Neural crest cell (in vitro differentiated cells): ENCODE data around the gene ARG1. TPM values are rescaled to one million over a fixed set of nuclear protein-coding genes. Genes with fewer than 3 reads are reported as not detected.

ENCODE experiments used
- DNase-seq: peaks from one replicate; pipeline ENCODE4 v3.0.0; 2021; ENCODE audit warnings: low read depth, mixed read lengths, low spot score
- H3K27ac Mint-ChIP-seq: one replicate; pipeline ENCODE4 v1.8.0; 2021; ENCODE audit warnings: mild to moderate bottlenecking, mixed read lengths; ENCODE audit not compliant: unreplicated experiment
- H3K27me3 Mint-ChIP-seq: 2 replicates; pipeline ENCODE4 v1.8.0; 2021; ENCODE audit warnings: low read depth, mild to moderate bottlenecking, mixed read lengths
- H3K36me3 Mint-ChIP-seq: 2 replicates; pipeline ENCODE4 v1.8.0; 2021; ENCODE audit warnings: low read depth, mild to moderate bottlenecking, mixed read lengths
- H3K4me1 Mint-ChIP-seq: 2 replicates; pipeline ENCODE4 v1.8.0; 2021; ENCODE audit warnings: mixed read lengths
- H3K4me3 Mint-ChIP-seq: one replicate; pipeline ENCODE4 v1.8.0; 2021; ENCODE audit warnings: mild to moderate bottlenecking, mixed read lengths
- H3K9me3 Mint-ChIP-seq: 2 replicates; pipeline ENCODE4 v1.8.0; 2021; ENCODE audit warnings: mixed read lengths
- total RNA-seq: library from RNA; stranded (reverse); gene quantifications from 2 replicates; pipeline ENCODE4 v1.2.1, GENCODE V29; 2021
- TF ChIP-seq, protein P1 (sequence below): fragments of 200-600 bp; sonication (generic); conservative IDR thresholded peaks from 2 replicates; pipeline ENCODE4 v1.5.0; 2021; ENCODE audit warnings: antibody characterized with exemption, mild to moderate bottlenecking

Gene ARG1
- total RNA-seq, 1 donor from 2014 or later = not detected

DNA sequence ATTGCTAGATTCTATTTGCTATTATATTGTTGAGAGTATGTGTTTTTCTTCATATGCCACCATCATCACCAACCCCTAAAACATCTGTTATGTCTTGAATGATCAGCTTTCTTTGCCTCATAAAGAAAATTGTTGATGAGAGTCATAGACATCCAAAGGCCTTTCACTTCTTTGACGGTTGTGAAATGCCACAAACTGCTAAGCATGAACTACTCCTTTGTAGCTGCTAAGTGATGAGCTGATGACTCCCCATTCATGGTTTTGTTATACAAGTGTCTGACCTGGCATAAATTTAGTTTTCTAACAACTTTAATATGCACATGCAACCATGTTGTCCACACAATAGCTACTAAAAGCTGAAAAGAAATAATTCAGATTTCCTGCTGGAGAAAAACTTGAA lies 55.7 kb downstream of the ARG1 start:
- H3K36me3 Mint-ChIP-seq = no peaks in the 10 kb centered on the region
- no peak for DNase-seq
- H3K4me3 Mint-ChIP-seq = peak overlapping the region; percentile 94
- no peaks in the 10 kb centered on the region for H3K9me3 Mint-ChIP-seq
- TF ChIP-seq, protein P1, sequence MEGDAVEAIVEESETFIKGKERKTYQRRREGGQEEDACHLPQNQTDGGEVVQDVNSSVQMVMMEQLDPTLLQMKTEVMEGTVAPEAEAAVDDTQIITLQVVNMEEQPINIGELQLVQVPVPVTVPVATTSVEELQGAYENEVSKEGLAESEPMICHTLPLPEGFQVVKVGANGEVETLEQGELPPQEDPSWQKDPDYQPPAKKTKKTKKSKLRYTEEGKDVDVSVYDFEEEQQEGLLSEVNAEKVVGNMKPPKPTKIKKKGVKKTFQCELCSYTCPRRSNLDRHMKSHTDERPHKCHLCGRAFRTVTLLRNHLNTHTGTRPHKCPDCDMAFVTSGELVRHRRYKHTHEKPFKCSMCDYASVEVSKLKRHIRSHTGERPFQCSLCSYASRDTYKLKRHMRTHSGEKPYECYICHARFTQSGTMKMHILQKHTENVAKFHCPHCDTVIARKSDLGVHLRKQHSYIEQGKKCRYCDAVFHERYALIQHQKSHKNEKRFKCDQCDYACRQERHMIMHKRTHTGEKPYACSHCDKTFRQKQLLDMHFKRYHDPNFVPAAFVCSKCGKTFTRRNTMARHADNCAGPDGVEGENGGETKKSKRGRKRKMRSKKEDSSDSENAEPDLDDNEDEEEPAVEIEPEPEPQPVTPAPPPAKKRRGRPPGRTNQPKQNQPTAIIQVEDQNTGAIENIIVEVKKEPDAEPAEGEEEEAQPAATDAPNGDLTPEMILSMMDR = no peak
- H3K27ac Mint-ChIP-seq = no peak overlapping the region
- H3K27me3 Mint-ChIP-seq = peaks cover 4% of the 10 kb centered on the region
- H3K4me1 Mint-ChIP-seq = peaks cover 26% of the 10 kb centered on the region

DNA sequence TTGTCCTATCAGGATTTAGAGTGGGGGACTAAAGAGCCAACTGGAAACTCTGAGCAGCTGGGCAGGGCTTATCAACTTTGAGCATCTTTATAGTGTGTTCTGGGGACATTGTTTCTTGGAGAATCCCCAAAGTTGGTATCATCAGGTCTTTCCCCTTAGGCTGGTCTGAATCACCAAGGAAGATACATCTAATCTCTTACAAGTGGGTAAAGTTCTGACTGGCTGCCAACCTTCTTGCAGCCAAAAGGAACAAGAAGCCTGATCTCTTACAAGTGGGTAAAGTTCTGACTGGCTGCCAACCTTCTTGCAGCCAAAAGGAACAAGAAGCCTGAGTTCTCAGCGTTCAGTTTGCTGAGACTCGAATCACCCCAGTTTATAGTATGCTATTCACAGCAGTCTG lies 56.6 kb downstream of the ARG1 start:
- Mint-ChIP-seq H3K27ac (no peak overlapping the region), H3K4me3 (no peak overlapping the region), H3K9me3 (no peaks in the 10 kb centered on the region), H3K36me3 (no peaks in the 10 kb centered on the region), H3K27me3 (peaks cover 4% of the 10 kb centered on the region), H3K4me1 (peaks cover 26% of the 10 kb centered on the region)
- DNase-seq = no peak
- TF ChIP-seq, protein P1 = no peak

DNA sequence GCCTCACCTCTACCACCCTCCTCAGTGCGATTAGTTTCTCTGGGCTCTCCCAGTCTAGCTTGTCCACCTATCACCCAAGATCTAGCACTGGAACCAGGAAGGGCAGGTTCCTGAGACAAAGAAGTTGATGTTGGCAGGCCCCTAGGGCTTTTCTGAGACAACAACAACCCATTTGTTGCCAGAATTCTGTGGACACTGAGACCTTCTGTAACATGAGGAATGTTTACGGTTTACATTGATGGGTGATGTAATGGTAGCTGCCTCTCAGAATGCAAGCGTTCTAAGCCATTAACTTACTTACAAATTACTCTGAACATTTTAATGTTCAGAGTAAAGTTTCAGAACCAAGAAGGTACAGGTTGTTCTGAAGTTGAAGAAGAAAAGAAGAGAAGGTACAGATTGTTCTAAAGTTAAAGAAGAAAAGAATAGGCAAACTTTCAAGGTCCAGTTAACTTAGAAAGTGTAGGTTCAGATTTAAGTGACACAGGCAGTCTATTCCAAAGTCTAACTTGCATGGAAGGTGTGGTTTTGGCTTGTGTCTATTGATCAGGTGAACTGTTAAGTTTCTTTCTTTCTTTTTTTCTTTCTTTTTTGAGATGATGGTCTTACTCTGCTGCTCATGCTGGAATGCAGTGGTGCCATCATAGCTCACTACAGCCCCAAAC lies 58.7 kb downstream of the ARG1 start:
- no peak for DNase-seq
- Mint-ChIP-seq H3K4me3 (no peak overlapping the region), H3K4me1 (peaks cover 25% of the 10 kb centered on the region), H3K36me3 (no peaks in the 10 kb centered on the region), H3K27ac (no peak overlapping the region), H3K9me3 (no peaks in the 10 kb centered on the region), H3K27me3 (peaks cover 4% of the 10 kb centered on the region)
- TF ChIP-seq, protein P1 = no peak

Other genes starting within 250 kb of the ARG1 start
- 30.0 and 30.5 TPM in 2 replicates for gene MED23, start 55.0 kb downstream of the ARG1 start, total RNA-seq
- 0.14 and 0.20 TPM in 2 replicates for gene ENPP3, start 64.1 kb downstream of the ARG1 start, total RNA-seq
- not detected in 2 replicates for gene OR2A4, start 128.2 kb downstream of the ARG1 start, total RNA-seq
- not detected in 2 replicates for gene CTAGE9, start 137.8 kb downstream of the ARG1 start, total RNA-seq
- gene ENPP1, start 234.8 kb downstream of the ARG1 start, total RNA-seq = 4.0 and 4.9 TPM in 2 replicates